Fibroblast of mammary gland (primary cell): ENCODE measurements around the gene ZNF638.

ENCODE experiments used
- DNase-seq: peaks from one replicate; pipeline ENCODE4 v3.0.0-alpha.2; 2010; ENCODE audit warnings: low read depth
- H3K4me3 ChIP-seq: 2 replicates; pipeline ENCODE4 v1.5.1; 2011; ENCODE audit warnings: low read depth, mild to moderate bottlenecking, low read length, moderate library complexity; ENCODE audit not compliant: control insufficient read depth
- CTCF ChIP-seq: conservative IDR thresholded peaks from 2 replicates; pipeline ENCODE4 v1.5.1; 2011; ENCODE audit warnings: low read depth, low read length, inconsistent platforms; ENCODE audit not compliant: control insufficient read depth, insufficient read depth

The ZNF638 gene

GRCh38 chr2:71474116-71474743 lies 142.6 kb downstream of the ZNF638 start:
- DNase-seq: no peak
- no peak overlapping the region for H3K4me3 ChIP-seq
- TF ChIP-seq CTCF: no peak

- TF ChIP-seq CTCF: no peak
- no peak for DNase-seq
- H3K4me3 ChIP-seq: no peak overlapping the region
These were observed 143.3 kb downstream of the ZNF638 start for GRCh38 chr2:71474744-71475397.

- no peak for TF ChIP-seq CTCF
- no peak overlapping the region for H3K4me3 ChIP-seq
- DNase-seq: no peak
These were observed 144.9 kb downstream of the ZNF638 start for GRCh38 chr2:71476495-71476894.

- TF ChIP-seq CTCF: no peak
- DNase-seq: peak; percentile 35
- no peak overlapping the region for H3K4me3 ChIP-seq
These were observed 145.7 kb downstream of the ZNF638 start for GRCh38 chr2:71477231-71477691.

GRCh38 chr2:71478806-71479205 lies 147.2 kb downstream of the ZNF638 start:
- DNase-seq: no peak
- H3K4me3 ChIP-seq: no peak overlapping the region
- TF ChIP-seq CTCF: no peak

- no peak overlapping the region for H3K4me3 ChIP-seq
- TF ChIP-seq CTCF: no peak
- DNase-seq: no peak
These were observed 147.7 kb downstream of the ZNF638 start for GRCh38 chr2:71479261-71479660.
